ENCODE measurements around the gene LRRC3C.

GRCh38 chr17:39916918-39917317, 10.6 kb upstream of the LRRC3C start:
- TF ChIP-seq ARNTL (CRISPR knock-in tag; IDR thresholded peaks at IDR 0.05; ENCODE audit: borderline replicate concordance, low read depth) = no peak
- TF ChIP-seq CSRNP3 (CRISPR knock-in tag; IDR thresholded peaks at IDR 0.05) = no peak
- TF ChIP-seq ZNF70 (CRISPR knock-in tag; IDR thresholded peaks at IDR 0.05) = no peak
- TF ChIP-seq ZNF565 (CRISPR knock-in tag; conservative IDR thresholded peaks at IDR 0.05; ENCODE audit: low read depth) = no peak
- TF ChIP-seq CREB5 (CRISPR knock-in tag; IDR thresholded peaks at IDR 0.05; ENCODE audit: low read depth) = no peak
- no peak for TF ChIP-seq ZFP30 (CRISPR knock-in tag; IDR thresholded peaks at IDR 0.05)
- no peak for TF ChIP-seq SNAI2 (CRISPR knock-in tag; IDR thresholded peaks at IDR 0.05)
- no peak for TF ChIP-seq CSDC2 (CRISPR knock-in tag; IDR thresholded peaks at IDR 0.05)
- TF ChIP-seq RARB (CRISPR knock-in tag; IDR thresholded peaks at IDR 0.05) = no peak
